ENCODE data around the gene OSBPL6. TPM values are rescaled to one million over a fixed set of nuclear protein-coding genes. Genes with fewer than 3 reads are reported as not detected.

Gene OSBPL6
- total RNA-seq, 6 experiments from 2014 or later, result 2.4 to 4.1 (median 3.1) TPM

DNA sequence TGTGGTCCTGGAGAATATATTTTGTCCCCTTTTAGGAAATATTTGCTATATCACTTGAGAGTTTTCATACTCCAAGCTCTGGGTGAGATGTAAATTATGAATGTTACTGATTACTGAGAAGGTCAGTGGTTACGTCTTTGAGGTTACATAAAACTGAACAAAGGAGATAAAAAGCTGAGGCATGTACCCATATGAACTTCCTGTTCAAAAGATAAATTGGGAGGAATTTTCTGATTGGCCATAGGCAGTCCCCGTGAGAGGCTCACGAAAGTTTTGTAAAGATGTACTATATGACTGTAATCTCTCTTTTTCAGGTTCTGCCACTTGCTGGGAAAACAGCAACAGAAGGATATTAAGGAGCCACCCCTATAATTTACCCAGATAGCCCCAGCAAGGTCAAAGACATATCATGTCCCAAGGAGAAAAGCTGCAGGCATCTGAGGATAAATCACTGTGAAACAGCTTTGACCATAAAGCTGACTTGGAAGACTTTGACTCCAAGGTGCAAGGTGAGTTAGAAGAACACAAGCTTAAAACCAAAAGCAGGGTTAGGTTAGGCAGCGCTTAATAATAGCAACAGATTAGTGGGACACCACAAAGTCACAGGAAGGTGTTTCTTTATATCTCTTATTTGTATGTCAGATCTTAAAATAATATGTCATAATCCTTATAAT is 90.4 kb downstream of the OSBPL6 start:
- Histone ChIP-seq H3K36me3 (no peaks in the 10 kb centered on the region), H3K4me3 (no peak overlapping the region), H3K4me1 (peaks cover 0 to 8% (median 2%) of the 10 kb centered on the region in 4 donors), H3K27ac (no peak overlapping the region), H3K9me3 (no peaks in the 10 kb centered on the region), H3K27me3 (no peaks in the 10 kb centered on the region)
- DNase-seq (no peak), ATAC-seq (no peak)
- intact Hi-C loops (cut with DNase I), result no loop called here
- TF ChIP-seq CTCF (IDR thresholded peaks at IDR 0.05) (no peak), POLR2A (IDR thresholded peaks at IDR 0.05) (no peak)
- 74% methylated on average over 4 of the region's 4 CpGs for WGBS (ENCODE audit: insufficient coverage, low coverage, low lambda C conversion rate, missing lambda C conversion rate)

DNA sequence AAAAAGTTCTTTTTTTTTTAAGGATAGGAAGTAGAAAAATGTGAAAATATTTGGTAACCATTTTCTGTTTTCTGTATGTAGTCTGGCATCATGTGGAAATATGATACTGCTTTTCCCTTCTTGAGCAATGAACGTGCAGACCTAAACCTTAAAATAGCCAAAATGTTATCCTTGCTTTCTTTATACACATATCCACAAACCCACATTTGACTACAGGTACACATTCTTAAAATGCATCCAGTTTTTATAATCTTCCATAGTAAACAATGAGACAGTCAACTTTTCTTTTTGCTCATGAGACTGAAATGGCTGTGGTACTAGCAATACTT is 90.9 kb downstream of the OSBPL6 start:
- DNase-seq (no peak), ATAC-seq (no peak)
- Histone ChIP-seq H3K27ac (no peak overlapping the region), H3K36me3 (no peaks in the 10 kb centered on the region), H3K4me1 (peaks cover 0 to 3% (median 0%) of the 10 kb centered on the region in 4 donors), H3K27me3 (no peaks in the 10 kb centered on the region), H3K9me3 (no peaks in the 10 kb centered on the region), H3K4me3 (no peak overlapping the region)
- intact Hi-C loops (cut with DNase I), result no loop called here
- TF ChIP-seq CTCF (IDR thresholded peaks at IDR 0.05), result no peak
- TF ChIP-seq POLR2A (IDR thresholded peaks at IDR 0.05), result no peak
- 81% methylated on average over 1 of the region's 1 CpG for WGBS (ENCODE audit: insufficient coverage, low coverage, low lambda C conversion rate, missing lambda C conversion rate)

- 70% methylated on average over 5 of the region's 5 CpGs for WGBS (ENCODE audit: insufficient coverage, low coverage, low lambda C conversion rate, missing lambda C conversion rate)
- no peak for ATAC-seq
- no peak for TF ChIP-seq POLR2A (IDR thresholded peaks at IDR 0.05)
- no peak for TF ChIP-seq CTCF (IDR thresholded peaks at IDR 0.05)
- Histone ChIP-seq H3K4me3 (no peak overlapping the region), H3K4me1 (no peaks in the 10 kb centered on the region), H3K27ac (no peak overlapping the region), H3K36me3 (no peaks in the 10 kb centered on the region), H3K9me3 (no peaks in the 10 kb centered on the region), H3K27me3 (no peaks in the 10 kb centered on the region)
- intact Hi-C loops (cut with DNase I), result no loop called here
- no peak for DNase-seq
Measured at GRCh38 chr2:178286636-178287035, 92.3 kb downstream of the OSBPL6 start.

DNA sequence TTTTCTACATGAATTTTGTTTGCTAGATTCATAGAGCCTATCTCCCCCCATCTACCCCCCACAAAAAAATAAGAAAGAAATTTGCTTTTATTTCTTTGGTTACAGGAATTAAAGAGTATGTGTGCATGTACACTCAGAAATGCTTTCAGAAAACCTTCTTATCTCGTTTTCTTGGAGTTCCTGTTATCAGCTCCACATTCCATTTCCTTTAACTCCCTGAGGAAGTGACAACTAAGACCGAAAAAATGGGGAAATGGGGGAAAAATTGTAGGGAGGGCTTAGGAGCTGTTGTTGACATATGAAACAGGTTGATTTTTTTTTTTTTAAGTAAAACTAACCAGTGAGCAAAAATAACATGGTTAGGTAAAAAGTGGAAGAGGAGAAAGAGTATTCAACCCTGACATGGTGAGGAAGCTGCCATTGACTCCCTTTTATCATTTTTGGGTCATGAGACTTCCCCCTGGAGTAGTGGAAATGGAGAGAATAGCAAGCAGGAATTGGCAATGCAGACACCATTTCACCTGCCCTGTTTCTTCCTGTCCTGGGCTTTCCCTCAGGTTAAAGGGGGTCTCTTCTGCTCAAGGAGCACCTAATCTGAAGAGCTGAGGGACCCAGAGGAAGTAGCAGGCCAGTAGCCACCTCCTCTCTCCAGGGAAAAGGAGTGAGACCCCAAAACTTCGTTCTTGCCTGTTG is 93.5 kb downstream of the OSBPL6 start:
- intact Hi-C loops (cut with DNase I), result no loop called here
- no peak overlapping the region for H3K27ac ChIP-seq
- 48% methylated on average over 3 of the region's 3 CpGs for WGBS (ENCODE audit: insufficient coverage, low coverage, low lambda C conversion rate, missing lambda C conversion rate)
- H3K9me3 ChIP-seq, result no peaks in the 10 kb centered on the region
- H3K36me3 ChIP-seq, result no peaks in the 10 kb centered on the region
- no peaks in the 10 kb centered on the region for H3K27me3 ChIP-seq
- H3K4me3 ChIP-seq, result no peak overlapping the region
- H3K4me1 ChIP-seq, result no peaks in the 10 kb centered on the region
- DNase-seq (no peak), ATAC-seq (no peak)
- TF ChIP-seq POLR2A (IDR thresholded peaks at IDR 0.05), result no peak
- no peak for TF ChIP-seq CTCF (IDR thresholded peaks at IDR 0.05)

Data from right lobe of liver (tissue), 6 donors.